ENCODE results near the gene SCTR. TPM values are rescaled to one million over a fixed set of nuclear protein-coding genes. Genes with fewer than 3 reads are reported as not detected.

The SCTR gene
- polyA plus RNA-seq, 4 donors = 6.1 to 20.2 (median 9.7) TPM

- no peak for DNase-seq (ENCODE audit: low read depth in 4 of 4, low spot score in 2 of 4)
Measured at GRCh38 chr2:119489232-119489952, 34.9 kb downstream of the SCTR start.

DNA sequence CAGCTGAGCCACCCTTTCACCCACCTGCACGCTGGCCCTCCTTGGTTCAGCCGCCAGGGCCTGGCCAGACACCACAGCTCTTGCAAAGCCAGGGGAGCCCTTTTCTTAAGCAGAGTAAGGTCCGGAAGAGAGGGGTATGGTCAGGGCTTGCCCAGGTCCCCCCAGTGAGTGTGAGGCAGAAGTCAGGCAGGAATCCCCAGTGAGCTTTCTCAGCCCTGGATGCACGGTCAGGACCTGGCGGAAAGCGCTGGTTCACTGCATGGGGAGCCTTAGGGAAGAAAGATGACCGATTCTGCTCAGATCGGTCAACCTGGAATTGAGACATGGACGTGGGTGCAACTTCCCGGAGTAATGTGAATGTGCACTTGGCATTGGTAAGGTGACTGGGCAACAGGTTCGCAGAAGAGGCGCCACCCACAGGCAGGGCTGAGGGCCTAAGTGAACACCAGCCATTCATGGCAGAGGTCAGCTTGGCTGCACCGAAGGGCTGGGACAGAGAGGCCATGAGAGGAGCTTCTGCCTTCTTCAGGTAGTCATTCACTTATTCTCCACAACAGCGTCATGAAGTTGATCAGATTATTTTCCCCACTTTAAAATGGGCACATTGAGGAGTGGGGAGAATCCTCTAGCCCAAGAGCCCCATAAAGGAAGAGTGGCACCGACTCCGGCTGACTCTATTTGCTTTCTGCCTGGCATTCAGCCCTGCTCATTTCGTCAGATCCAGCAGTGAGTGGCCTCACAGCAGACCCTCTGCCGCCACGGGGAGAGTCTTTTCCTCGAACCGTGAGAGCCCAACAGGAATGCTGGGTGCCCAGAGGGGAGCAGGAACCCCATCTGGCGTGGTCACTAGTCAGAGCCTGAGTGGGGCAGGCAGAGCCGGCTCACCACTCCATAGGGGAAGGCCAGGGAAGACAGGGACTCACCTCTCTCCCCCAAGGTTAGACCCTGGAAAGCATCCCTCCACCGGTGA is 35.8 kb downstream of the SCTR start:
- DNase-seq (ENCODE audit: low read depth in 4 of 4, low spot score in 2 of 4) = no peak

- peak in 1 of 4 donors; percentile 56 for DNase-seq (ENCODE audit: low read depth in 4 of 4, low spot score in 2 of 4)
Measured at GRCh38 chr2:119487434-119488244, 36.6 kb downstream of the SCTR start.

- no peak for DNase-seq (ENCODE audit: low read depth in 4 of 4, low spot score in 2 of 4)
Measured at GRCh38 chr2:119486886-119487285, 37.4 kb downstream of the SCTR start.

DNA sequence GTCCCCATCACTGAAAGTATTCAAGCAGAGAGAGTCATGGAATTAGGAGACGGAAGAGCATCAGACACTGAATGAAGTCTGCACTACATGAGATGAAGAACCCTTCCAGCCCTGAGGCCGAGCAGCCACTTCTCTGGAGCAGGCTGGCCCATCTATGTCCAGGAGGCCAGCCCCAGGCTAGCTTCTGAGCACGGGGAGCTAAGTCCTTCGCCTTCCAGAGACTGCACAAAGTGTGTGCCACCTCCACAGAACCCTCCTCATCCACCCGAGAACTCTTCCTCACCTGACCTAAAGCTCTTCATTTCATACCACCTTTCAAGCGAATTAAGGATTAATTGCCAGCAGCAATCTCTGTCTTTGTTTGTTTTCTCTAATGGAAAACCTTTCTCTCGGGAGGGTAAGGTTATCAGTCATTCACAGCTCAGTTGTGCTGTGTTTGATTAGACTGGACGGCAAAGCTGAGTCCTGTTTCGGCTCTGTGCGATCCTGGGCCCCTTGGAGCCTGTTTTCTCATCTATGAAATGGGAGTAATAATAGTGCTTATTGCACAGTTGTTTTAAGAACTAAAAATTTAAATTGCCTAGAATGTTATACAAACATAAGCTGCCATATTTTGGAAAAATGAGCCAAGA is 38.0 kb downstream of the SCTR start:
- no peak for DNase-seq (ENCODE audit: low read depth in 4 of 4, low spot score in 2 of 4)

GRCh38 chr2:119485336-119486110 is 38.8 kb downstream of the SCTR start:
- DNase-seq (ENCODE audit: low read depth in 4 of 4, low spot score in 2 of 4) = no peak

DNA sequence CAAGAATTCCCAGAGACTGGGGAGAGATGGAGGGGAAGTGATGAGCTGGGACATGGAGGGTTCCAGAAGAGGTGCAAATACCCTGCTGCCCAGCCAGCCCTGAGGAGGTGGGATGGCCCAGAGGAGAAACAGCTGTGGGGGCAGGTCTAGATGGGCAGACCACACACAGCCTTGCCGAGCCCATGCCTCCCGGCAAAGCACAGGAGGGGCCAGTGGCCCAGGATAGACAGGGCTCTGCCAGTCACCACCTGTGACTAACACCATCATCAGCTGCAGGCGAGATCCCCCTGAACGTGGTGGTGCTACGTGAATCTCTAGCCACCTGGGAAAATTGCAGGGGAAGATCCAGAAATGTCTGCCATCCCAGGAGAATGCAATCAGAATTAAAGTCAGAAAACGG is 39.4 kb downstream of the SCTR start:
- no peak for DNase-seq (ENCODE audit: low read depth in 4 of 4, low spot score in 2 of 4)

GRCh38 chr2:119483896-119484718 is 40.2 kb downstream of the SCTR start:
- DNase-seq (ENCODE audit: low read depth in 4 of 4, low spot score in 2 of 4) = no peak

DNA sequence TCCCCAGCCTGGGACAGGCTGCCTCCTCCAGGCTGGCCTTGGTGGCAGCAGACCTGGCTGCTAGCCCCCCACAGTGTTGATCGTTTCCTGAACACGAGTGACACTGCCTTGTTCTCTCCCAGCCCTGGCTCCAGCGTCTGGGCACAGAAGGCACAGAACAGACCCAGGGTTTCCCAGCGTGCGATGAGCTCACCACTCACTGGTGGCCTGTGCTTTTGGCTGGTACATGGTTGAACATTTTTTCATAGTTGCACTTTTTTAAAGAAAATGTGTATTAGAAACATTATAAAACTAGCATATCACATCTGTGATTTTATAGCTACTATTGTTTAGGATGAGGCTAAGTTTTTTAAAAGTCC is 40.9 kb downstream of the SCTR start:
- no peak for DNase-seq (ENCODE audit: low read depth in 4 of 4, low spot score in 2 of 4)

- no peak for DNase-seq (ENCODE audit: low read depth in 4 of 4, low spot score in 2 of 4)
Measured at GRCh38 chr2:119482481-119483394, 41.5 kb downstream of the SCTR start.

DNA sequence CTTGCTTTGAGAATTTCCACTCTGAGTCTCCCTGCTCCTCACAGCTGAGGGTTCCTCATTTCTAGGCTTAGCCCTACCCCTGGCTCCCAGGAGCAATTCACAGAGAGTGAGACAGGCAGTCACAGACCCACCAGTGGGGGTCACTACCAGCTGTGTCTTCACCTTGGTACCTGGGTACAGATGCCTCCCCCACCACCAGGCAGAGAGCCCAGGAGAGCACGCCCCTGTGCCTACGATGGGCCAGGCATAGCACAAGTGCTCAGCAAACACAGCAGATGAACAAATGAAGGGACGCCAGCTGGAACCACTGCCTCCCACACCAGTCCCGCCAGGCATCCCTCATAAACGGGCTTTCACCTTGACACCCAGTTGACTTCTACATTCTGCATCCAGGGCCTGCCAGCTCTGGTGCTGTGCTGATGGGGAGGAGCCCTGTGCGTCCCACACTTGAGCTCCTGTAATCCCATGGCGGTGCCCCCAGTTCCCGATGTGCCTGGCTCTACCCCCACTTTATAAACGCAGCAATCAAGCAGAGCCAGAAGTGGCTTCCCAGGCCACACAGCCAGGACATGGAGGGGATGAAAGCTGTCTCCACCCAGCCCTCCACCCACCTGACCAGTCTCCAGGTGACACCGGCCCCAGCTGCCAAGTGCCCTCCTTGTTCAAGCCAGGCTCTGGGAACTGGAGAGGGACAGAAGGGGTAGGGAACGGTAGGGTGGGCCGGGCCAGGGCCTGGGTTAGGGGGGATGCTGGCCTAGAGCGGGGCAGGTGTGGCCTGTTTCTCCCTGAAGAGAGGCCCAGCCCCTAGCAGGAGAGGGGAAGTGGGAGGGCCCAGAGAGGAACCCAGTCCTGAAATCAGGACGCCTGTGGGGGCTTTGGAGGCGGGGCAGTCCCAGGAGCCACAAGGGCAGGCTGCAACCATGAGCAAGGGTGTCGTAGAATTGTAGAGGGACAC is 42.5 kb downstream of the SCTR start:
- DNase-seq (ENCODE audit: low read depth in 4 of 4, low spot score in 2 of 4) = no peak

DNA sequence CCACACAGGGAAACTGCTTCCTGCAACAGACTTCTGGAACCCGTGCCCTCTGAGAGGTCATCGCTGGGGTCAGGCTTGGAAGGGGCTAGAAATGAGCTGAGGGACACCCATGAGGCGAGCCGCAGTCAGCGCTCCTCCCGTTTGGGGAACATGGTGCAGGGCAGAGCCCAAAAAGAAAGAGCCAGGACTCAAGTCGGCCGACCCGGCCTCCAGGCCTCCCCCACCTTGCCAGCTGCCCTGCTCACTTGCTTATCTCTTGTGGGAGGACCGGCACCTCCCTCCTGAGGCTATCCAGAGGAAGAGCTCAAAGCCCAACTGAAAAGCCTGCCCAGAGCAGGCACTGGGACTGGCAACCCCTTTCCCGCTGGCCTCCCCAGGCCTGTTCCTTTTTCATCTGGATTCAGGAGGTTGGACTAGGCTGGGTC is 43.6 kb downstream of the SCTR start:
- DNase-seq (ENCODE audit: low read depth in 4 of 4, low spot score in 2 of 4) = no peak

- no peak for DNase-seq (ENCODE audit: low read depth in 4 of 4, low spot score in 2 of 4)
Measured at GRCh38 chr2:119480184-119480583, 44.1 kb downstream of the SCTR start.

DNA sequence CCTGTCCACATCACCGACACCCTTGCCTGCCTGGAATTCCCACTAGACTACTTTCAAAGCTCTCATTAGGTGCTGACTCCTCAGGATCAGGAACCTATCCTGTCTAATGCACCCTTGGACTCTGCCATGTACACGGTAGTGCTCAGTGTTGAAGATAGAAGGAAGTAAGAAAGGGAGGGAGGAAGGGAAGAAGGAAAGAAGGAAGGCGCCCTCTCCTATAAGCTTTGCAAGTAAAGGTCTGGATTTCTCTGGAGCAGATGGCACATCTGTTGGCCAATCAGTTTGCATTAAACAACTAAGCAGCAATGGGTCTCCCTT is 45.3 kb downstream of the SCTR start:
- no peak for DNase-seq (ENCODE audit: low read depth in 4 of 4, low spot score in 2 of 4)

DNA sequence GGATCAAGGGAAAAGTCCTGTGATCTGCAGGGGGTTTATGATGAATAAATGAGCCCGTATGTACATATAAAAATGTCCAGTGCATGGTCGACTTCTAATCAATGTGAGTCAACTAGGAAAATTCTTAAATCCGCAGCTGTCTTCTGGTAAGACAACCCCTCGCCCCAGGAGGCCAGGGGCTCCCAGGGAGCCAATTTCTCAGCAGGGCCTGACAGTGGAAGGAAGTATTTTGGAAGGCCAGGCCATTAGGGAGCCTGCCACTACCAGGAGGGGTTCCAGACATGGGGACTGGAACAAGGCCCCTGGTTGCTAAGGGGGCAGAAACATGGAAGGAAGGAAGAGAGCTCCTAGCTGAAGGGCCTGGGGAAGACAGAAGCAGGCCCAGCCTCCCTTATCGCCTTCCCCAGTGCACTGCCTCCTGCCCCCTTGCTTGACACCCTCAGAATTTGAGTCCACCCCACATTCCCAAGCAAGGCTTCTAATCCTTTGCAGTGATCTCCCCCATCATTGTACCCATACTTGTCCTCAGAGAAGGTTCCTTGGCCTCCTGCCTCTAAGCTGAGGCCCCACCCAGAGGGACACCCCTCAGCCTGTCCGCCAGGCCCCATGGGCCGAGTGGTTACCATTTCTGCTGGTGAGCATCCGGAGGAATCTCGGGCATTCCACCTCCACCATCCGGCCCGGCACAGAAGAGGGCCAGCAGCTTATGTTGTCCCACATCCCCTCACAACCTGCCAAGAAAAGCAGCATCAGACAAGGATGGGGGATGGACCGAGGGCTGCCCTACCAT is 45.9 kb downstream of the SCTR start:
- DNase-seq (ENCODE audit: low read depth in 4 of 4, low spot score in 2 of 4) = no peak

- no peak for DNase-seq (ENCODE audit: low read depth in 4 of 4, low spot score in 2 of 4)
Measured at GRCh38 chr2:119477113-119477505, 47.2 kb downstream of the SCTR start.
